Skeletal muscle satellite cell (primary cell): ENCODE measurements around the gene PRR20G. TPM values are rescaled to one million over a fixed set of nuclear protein-coding genes. Genes with fewer than 3 reads are reported as not detected.

Experiments
- H3K27me3 ChIP-seq: 2 replicates; pipeline ENCODE4 v1.7.0; 2013; ENCODE audit warnings: low read length; ENCODE audit not compliant: control insufficient read depth, insufficient read depth
- H3K36me3 ChIP-seq: 2 replicates; pipeline ENCODE4 v1.7.0; 2013; ENCODE audit warnings: mild to moderate bottlenecking, control low read depth, low read length; ENCODE audit not compliant: insufficient read depth
- H3K4me1 ChIP-seq: 2 replicates; pipeline ENCODE4 v1.7.0; 2013; ENCODE audit warnings: low read length; ENCODE audit not compliant: control insufficient read depth, insufficient read depth
- H3K4me2 ChIP-seq: 2 replicates; pipeline ENCODE4 v1.7.0; 2013; ENCODE audit warnings: mild to moderate bottlenecking, low read length
- H3K4me3 ChIP-seq: 2 replicates; pipeline ENCODE4 v1.7.0; 2013; ENCODE audit warnings: low read length
- H3K9ac ChIP-seq: 2 replicates; pipeline ENCODE4 v1.7.0; 2013; ENCODE audit warnings: mild to moderate bottlenecking, low read depth, low read length, moderate library complexity
- H3K9me3 ChIP-seq: replicated peaks from 2 replicates; pipeline ENCODE4 v1.7.0; 2013; ENCODE audit warnings: mild to moderate bottlenecking, control low read depth, low read length
- total RNA-seq: library from RNA; depleted of rRNA; stranded (reverse); fragments of >200 nt; gene quantifications from 2 replicates; pipeline ENCODE4 v1.2.3, GENCODE V29; 2012; rRNA removed

PRR20G gene
- total RNA-seq = not detected in 2 replicates

DNA sequence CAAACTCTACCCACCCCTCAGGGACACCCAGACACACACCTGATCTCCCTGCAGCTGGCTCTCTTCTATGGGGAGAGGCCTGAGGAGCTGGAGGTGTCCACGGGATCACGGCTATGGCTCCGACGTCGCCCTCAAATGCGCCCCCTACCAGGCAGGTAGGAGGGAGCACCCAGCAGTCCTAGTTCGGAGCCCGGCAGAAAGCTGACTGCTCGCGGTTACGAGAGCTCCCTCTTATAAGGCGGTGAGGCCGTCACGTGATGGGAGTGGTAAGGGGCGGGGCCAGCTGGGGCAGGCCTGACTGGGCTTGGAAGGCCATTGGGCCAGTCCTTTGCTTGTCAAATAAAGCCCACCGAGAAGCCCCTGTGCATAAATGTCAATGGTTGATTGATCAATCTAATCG lies at the start of gene PRR20G:
Gene PRR20G, minus strand, starts transcription at position 207 of the 400 bp plus-strand sequence. CDS start 681 bp downstream, outside the sequence.
- H3K4me3 ChIP-seq = no peak within 1 kb of the TSS
- H3K9ac ChIP-seq = no peak within 1 kb of the TSS
- no peaks in the 10 kb centered on the region for H3K27me3 ChIP-seq
- no peaks in the 10 kb centered on the region for H3K36me3 ChIP-seq
- no peak within 1 kb of the TSS for H3K4me2 ChIP-seq
- no peaks in the 10 kb centered on the region for H3K4me1 ChIP-seq
- no peaks in the 10 kb centered on the region for H3K9me3 ChIP-seq

GRCh38 chr3:127337001-127337400 lies 49.2 kb upstream of the PRR20G start:
- no peaks in the 10 kb centered on the region for H3K9me3 ChIP-seq
- no peak overlapping the region for H3K4me3 ChIP-seq
- no peak overlapping the region for H3K4me2 ChIP-seq
- H3K36me3 ChIP-seq = no peaks in the 10 kb centered on the region
- peaks cover 21% of the 10 kb centered on the region for H3K27me3 ChIP-seq
- no peaks in the 10 kb centered on the region for H3K4me1 ChIP-seq
- H3K9ac ChIP-seq = no peak overlapping the region

- H3K27me3 ChIP-seq = peaks cover 21% of the 10 kb centered on the region
- H3K9ac ChIP-seq = no peak overlapping the region
- H3K4me1 ChIP-seq = no peaks in the 10 kb centered on the region
- H3K4me3 ChIP-seq = no peak overlapping the region
- no peak overlapping the region for H3K4me2 ChIP-seq
- H3K9me3 ChIP-seq = no peaks in the 10 kb centered on the region
- no peaks in the 10 kb centered on the region for H3K36me3 ChIP-seq
Observed at GRCh38 chr3:127336101-127336500, 48.3 kb upstream of the PRR20G start.

DNA sequence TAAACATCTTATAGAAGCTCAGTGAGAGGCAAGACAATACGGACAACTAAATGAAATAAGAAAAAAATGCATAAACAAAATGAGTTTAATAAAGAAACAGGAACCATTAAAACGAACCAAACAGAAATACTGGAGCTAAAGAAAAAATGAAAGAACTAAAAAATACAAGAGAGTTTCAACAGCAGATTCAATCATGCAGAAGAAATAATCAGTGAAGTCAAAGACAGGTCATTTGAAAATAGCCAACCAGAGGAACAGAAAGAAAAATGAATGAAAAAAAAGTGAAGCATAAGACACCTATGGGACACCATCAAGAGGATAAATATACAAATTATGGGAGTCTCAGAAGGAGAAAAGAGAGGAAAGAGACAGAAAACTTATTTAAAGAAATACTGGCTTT lies 42.5 kb upstream of the PRR20G start:
- no peaks in the 10 kb centered on the region for H3K27me3 ChIP-seq
- H3K9me3 ChIP-seq = no peaks in the 10 kb centered on the region
- H3K4me1 ChIP-seq = no peaks in the 10 kb centered on the region
- H3K4me2 ChIP-seq = no peak overlapping the region
- no peak overlapping the region for H3K9ac ChIP-seq
- no peaks in the 10 kb centered on the region for H3K36me3 ChIP-seq
- no peak overlapping the region for H3K4me3 ChIP-seq

DNA sequence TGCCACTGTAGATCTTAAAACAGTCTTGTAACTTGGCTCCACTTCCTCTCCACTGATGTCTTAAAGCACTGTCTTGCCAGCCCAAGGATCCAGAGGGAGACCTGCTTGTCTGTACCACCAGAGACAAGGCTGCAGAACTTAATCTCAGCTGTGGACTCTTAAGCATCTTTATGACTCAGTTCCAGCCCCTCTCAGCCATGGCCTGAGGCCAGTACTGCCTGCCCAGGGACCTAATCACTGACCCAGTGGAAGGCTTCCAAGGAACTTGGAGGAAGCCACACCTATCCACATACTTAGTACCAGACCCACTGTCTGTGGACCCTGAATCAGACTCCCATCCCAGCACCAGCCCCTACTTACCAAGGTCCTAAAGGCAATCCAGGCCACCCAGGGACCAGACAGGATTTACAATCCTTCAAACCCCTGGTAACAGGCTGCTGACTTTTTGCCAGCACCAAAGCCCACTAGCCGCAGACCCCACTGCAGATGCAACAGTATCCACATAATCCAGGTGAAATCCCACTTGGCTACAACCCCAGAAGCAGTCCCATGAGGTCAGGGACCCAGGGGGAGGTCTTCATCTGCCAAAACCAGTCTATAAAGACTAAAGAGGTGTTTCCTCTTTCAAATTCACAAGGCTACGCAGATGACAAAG lies 41.9 kb upstream of the PRR20G start:
- H3K4me3 ChIP-seq = no peak overlapping the region
- H3K36me3 ChIP-seq = no peaks in the 10 kb centered on the region
- no peak overlapping the region for H3K9ac ChIP-seq

GRCh38 chr3:127328421-127328820 lies 40.6 kb upstream of the PRR20G start:
- no peaks in the 10 kb centered on the region for H3K27me3 ChIP-seq
- H3K36me3 ChIP-seq = no peaks in the 10 kb centered on the region
- H3K4me2 ChIP-seq = no peak overlapping the region
- H3K9me3 ChIP-seq = no peaks in the 10 kb centered on the region
- no peak overlapping the region for H3K4me3 ChIP-seq
- no peaks in the 10 kb centered on the region for H3K4me1 ChIP-seq
- no peak overlapping the region for H3K9ac ChIP-seq

More for the DNA sequence above, 41.9 kb upstream of the PRR20G start:
- no peaks in the 10 kb centered on the region for H3K9me3 ChIP-seq
- H3K4me2 ChIP-seq = no peak overlapping the region
- H3K4me1 ChIP-seq = no peaks in the 10 kb centered on the region
- H3K27me3 ChIP-seq = no peaks in the 10 kb centered on the region

- Histone ChIP-seq H3K4me2 (no peak overlapping the region), H3K4me1 (no peaks in the 10 kb centered on the region), H3K36me3 (no peaks in the 10 kb centered on the region), H3K4me3 (no peak overlapping the region), H3K9me3 (no peaks in the 10 kb centered on the region), H3K9ac (no peak overlapping the region), H3K27me3 (no peaks in the 10 kb centered on the region)
Observed at GRCh38 chr3:127326341-127326740, 38.5 kb upstream of the PRR20G start.

DNA sequence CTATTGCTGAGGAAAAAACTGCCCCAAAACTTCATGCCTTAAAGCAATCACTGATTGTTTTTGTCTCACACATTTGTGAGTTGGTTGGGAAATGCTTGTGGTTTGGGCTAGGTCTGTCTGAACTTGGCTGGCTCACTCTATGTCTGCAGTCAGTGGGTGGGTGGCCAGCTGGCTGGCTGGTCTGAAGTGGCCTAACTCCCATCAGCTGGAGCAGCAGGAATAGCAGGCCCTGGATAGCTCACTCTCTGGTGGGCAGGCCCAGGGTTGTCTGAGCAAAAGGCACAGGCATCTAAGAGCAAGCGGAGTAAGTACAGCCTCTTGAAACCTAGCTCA lies 37.7 kb upstream of the PRR20G start:
- Histone ChIP-seq H3K36me3 (no peaks in the 10 kb centered on the region), H3K27me3 (no peaks in the 10 kb centered on the region), H3K4me3 (no peak overlapping the region), H3K9me3 (no peaks in the 10 kb centered on the region), H3K4me1 (no peaks in the 10 kb centered on the region), H3K9ac (no peak overlapping the region), H3K4me2 (no peak overlapping the region)

GRCh38 chr3:127324913-127325628 lies 37.2 kb upstream of the PRR20G start:
- H3K4me2 ChIP-seq = no peak overlapping the region
- H3K36me3 ChIP-seq = no peaks in the 10 kb centered on the region
- no peaks in the 10 kb centered on the region for H3K4me1 ChIP-seq
- no peaks in the 10 kb centered on the region for H3K9me3 ChIP-seq
- no peak overlapping the region for H3K9ac ChIP-seq
- H3K4me3 ChIP-seq = no peak overlapping the region
- H3K27me3 ChIP-seq = no peaks in the 10 kb centered on the region

GRCh38 chr3:127324076-127324475 lies 36.2 kb upstream of the PRR20G start:
- Histone ChIP-seq H3K9ac (no peak overlapping the region), H3K4me3 (no peak overlapping the region), H3K4me2 (no peak overlapping the region), H3K9me3 (no peaks in the 10 kb centered on the region), H3K27me3 (no peaks in the 10 kb centered on the region), H3K36me3 (no peaks in the 10 kb centered on the region), H3K4me1 (no peaks in the 10 kb centered on the region)

- Histone ChIP-seq H3K4me2 (no peak overlapping the region), H3K9me3 (no peaks in the 10 kb centered on the region), H3K27me3 (no peaks in the 10 kb centered on the region), H3K9ac (no peak overlapping the region), H3K36me3 (no peaks in the 10 kb centered on the region), H3K4me1 (no peaks in the 10 kb centered on the region), H3K4me3 (no peak overlapping the region)
Observed at GRCh38 chr3:127323581-127323980, 35.7 kb upstream of the PRR20G start.

DNA sequence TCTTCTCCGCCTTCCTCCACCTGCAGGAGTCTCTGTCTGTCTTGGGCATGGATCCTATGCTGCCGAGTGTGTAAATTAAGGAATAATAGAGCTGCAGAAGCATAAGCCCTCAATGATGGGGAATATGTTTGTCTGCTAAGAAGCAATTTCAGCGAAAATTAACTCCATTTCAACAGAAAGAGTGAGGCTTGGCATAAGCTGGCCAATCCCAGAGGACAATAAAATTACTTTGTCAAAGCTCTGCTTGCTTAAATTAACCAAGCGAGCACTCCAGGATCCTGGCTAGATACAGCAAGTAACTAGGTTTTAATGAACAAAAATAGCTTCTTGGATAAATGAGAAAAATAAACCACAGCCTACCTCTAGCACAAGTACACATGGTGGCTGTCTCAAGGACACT lies 33.5 kb upstream of the PRR20G start:
- no peak overlapping the region for H3K4me2 ChIP-seq
- no peaks in the 10 kb centered on the region for H3K4me1 ChIP-seq
- no peak overlapping the region for H3K4me3 ChIP-seq
- no peaks in the 10 kb centered on the region for H3K9me3 ChIP-seq
- H3K27me3 ChIP-seq = no peaks in the 10 kb centered on the region
- no peaks in the 10 kb centered on the region for H3K36me3 ChIP-seq
- no peak overlapping the region for H3K9ac ChIP-seq
